ENCODE results near the gene ADGRA3.

DNA sequence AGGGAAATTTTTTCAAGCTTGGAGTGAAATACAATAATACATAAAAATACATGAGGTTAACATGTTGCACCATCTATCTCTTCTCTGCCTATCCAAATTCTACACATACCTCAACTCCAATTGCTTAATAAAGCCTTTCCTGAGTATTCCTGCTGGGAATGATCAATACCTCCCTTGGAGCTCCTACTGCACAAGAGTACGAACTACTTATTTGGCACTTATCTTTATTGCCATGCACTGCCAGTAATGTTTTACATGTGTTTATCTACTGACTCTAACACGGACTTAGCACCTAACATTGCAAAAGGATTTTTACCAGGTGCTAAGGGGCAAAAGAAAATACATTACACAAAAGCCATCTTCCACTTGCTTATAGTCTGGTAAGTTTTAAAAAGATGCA, 80.2 kb downstream of the ADGRA3 start:
- TF ChIP-seq CTCF (conservative IDR thresholded peaks at IDR 0.05; ENCODE audit: low read depth, low read length) = no peak
- TF ChIP-seq EZH2 (IDR thresholded peaks at IDR 0.05; ENCODE audit: low read length, unreplicated experiment) = no peak
